HUDEP-2 (cell line): ENCODE data around the gene TM9SF4.
A peak's percentile ranks its signal among the peaks of the same experiment; 100 is the strongest.
"Not testable (repeated sequence)": the region's sequence is repeated elsewhere in the genome, so short reads cannot be mapped to it uniquely, and the experiment has no call there.

Experiments used
- DNase-seq, 76 experiments: peaks; one replicate each; lab custom pipeline; 2025; ENCODE audit not compliant: unreplicated experiment in 76 of 76; lab: John Stamatoyannopoulos, UW

TM9SF4 gene

GRCh38 chr20:32153771-32154170 is 44.3 kb downstream of the TM9SF4 start:
- DNase-seq: no peak

GRCh38 chr20:32155017-32155981 is 45.8 kb downstream of the TM9SF4 start:
- peak in 2 of 76 experiments; percentile 8 to 9 for DNase-seq

- DNase-seq: no peak
Observed at GRCh38 chr20:32157611-32158010, 48.1 kb downstream of the TM9SF4 start.

GRCh38 chr20:32158351-32158750 is 48.8 kb downstream of the TM9SF4 start:
- DNase-seq: no peak

GRCh38 chr20:32158943-32159660 is 49.6 kb downstream of the TM9SF4 start:
- DNase-seq: no peak

- DNase-seq: no peak
Observed at GRCh38 chr20:32159766-32160221, 50.3 kb downstream of the TM9SF4 start.

GRCh38 chr20:32160341-32160740 is 50.8 kb downstream of the TM9SF4 start:
- DNase-seq: no peak

- no peak for DNase-seq
Observed at GRCh38 chr20:32162351-32162750, 52.8 kb downstream of the TM9SF4 start.

- DNase-seq: no peak
Observed at GRCh38 chr20:32163951-32164350, 54.4 kb downstream of the TM9SF4 start.

- no peak for DNase-seq
Observed at GRCh38 chr20:32164984-32165735, 55.6 kb downstream of the TM9SF4 start.

GRCh38 chr20:32165836-32166545 is 56.5 kb downstream of the TM9SF4 start:
- DNase-seq: no peak

GRCh38 chr20:32167552-32167951 is 58.0 kb downstream of the TM9SF4 start:
- no peak for DNase-seq

GRCh38 chr20:32168184-32168910 is 58.8 kb downstream of the TM9SF4 start:
- no peak for DNase-seq

- DNase-seq: not testable (repeated sequence)
Observed at GRCh38 chr20:32177696-32178095, 68.2 kb downstream of the TM9SF4 start.

- DNase-seq: no peak
Observed at GRCh38 chr20:32179515-32179914, 70.0 kb downstream of the TM9SF4 start.

GRCh38 chr20:32179934-32180333 is 70.4 kb downstream of the TM9SF4 start:
- no peak for DNase-seq

- DNase-seq: no peak
Observed at GRCh38 chr20:32181606-32182005, 72.1 kb downstream of the TM9SF4 start.

- DNase-seq: no peak
Observed at GRCh38 chr20:32183947-32184635, 74.6 kb downstream of the TM9SF4 start.

GRCh38 chr20:32184961-32185603 is 75.6 kb downstream of the TM9SF4 start:
- no peak for DNase-seq
